Neural cell (in vitro differentiated cells): ENCODE data around the gene KRT6A. TPM values are rescaled to one million over a fixed set of nuclear protein-coding genes. Genes with fewer than 3 reads are reported as not detected.

Experiments
- H2AFZ ChIP-seq: fragments of 200-600, 300-800 bp; sonication (generic), shearing (Covaris generic); 2 replicates; pipeline ENCODE4 v1.6.0; 2014; ENCODE audit warnings: low read depth, mild to moderate bottlenecking, antibody characterized with exemption, low read length, moderate library complexity
- H3F3A ChIP-seq: fragments of 200-600 bp; shearing (Covaris generic); 2 replicates; pipeline ENCODE4 v1.6.1; 2016; ENCODE audit warnings: mild to moderate bottlenecking, moderate library complexity, mixed read lengths, antibody characterized with exemption, low read length; ENCODE audit not compliant: insufficient read depth, poor library complexity, severe bottlenecking
- H3K27ac ChIP-seq: fragments of 200-600, 300-800 bp; sonication (generic), shearing (Covaris generic); 2 replicates; pipeline ENCODE4 v1.5.1; 2014; ENCODE audit warnings: mild to moderate bottlenecking, low read length, moderate library complexity
- H3K27me3 ChIP-seq: fragments of 300-800, 200-600 bp; sonication (generic), shearing (Covaris generic); 2 replicates; pipeline ENCODE4 v1.6.0; 2014; ENCODE audit warnings: mild to moderate bottlenecking, low read depth, low read length, moderate library complexity; ENCODE audit not compliant: insufficient read depth
- H3K36me3 ChIP-seq: fragments of 300-800, 200-600 bp; sonication (generic), shearing (Covaris generic); 2 replicates; pipeline ENCODE4 v1.5.1; 2014; ENCODE audit warnings: mild to moderate bottlenecking, antibody characterized with exemption, low read length, moderate library complexity; ENCODE audit not compliant: insufficient read depth
- H3K4me2 ChIP-seq: fragments of 300-800, 200-600 bp; sonication (generic), shearing (Covaris generic); 2 replicates; pipeline ENCODE4 v1.6.0; 2014; ENCODE audit warnings: mild to moderate bottlenecking, low read length
- H3K4me3 ChIP-seq: fragments of 300-800, 200-600 bp; sonication (generic), shearing (Covaris generic); 2 replicates; pipeline ENCODE4 v1.5.1; 2014; ENCODE audit warnings: mild to moderate bottlenecking, low read length, moderate library complexity
- H3K79me2 ChIP-seq: fragments of 200-600 bp; shearing (Covaris generic); replicated peaks from 2 replicates; pipeline ENCODE4 v1.6.0; 2014; ENCODE audit warnings: mild to moderate bottlenecking, low read length, moderate library complexity; ENCODE audit not compliant: insufficient read depth
- H3K9ac ChIP-seq: fragments of 300-800, 200-600 bp; sonication (generic), shearing (Covaris generic); 2 replicates; pipeline ENCODE4 v1.6.1; 2016; ENCODE audit warnings: mild to moderate bottlenecking, low read length, mixed read lengths
- H3K9me2 ChIP-seq: fragments of 200-600 bp; shearing (Covaris generic); 2 replicates; pipeline ENCODE4 v1.6.1; 2016; ENCODE audit warnings: mild to moderate bottlenecking, low read length, mixed read lengths; ENCODE audit not compliant: insufficient read depth
- H3K9me3 ChIP-seq: fragments of 200-600, 300-800 bp; sonication (generic), shearing (Covaris generic); 2 replicates; pipeline ENCODE4 v1.6.1; 2016; ENCODE audit warnings: mild to moderate bottlenecking, mixed run types, low read length, moderate library complexity, mixed read lengths
- H4K20me1 ChIP-seq: fragments of 200-600 bp; shearing (Covaris generic); 2 replicates; pipeline ENCODE4 v1.6.1; 2016; ENCODE audit warnings: mild to moderate bottlenecking, mixed run types; ENCODE audit not compliant: insufficient read depth
- CTCF ChIP-seq: fragments of 450-650 bp; IDR thresholded peaks from 2 replicates; pipeline ENCODE4 v1.5.1; 2014; ENCODE audit warnings: antibody characterized with exemption, mild to moderate bottlenecking, moderate library complexity; ENCODE audit not compliant: poor library complexity, severe bottlenecking
- EP300 ChIP-seq: fragments of 450-650 bp; conservative IDR thresholded peaks from 2 replicates; pipeline ENCODE4 v1.6.1; 2014; ENCODE audit warnings: antibody characterized with exemption, mild to moderate bottlenecking, moderate library complexity; ENCODE audit not compliant: poor library complexity, severe bottlenecking
- EZH2 ChIP-seq: fragments of 200-600, 300-800 bp; shearing (Covaris generic), sonication (generic); IDR thresholded peaks from 2 replicates; pipeline ENCODE4 v1.6.1; 2014; ENCODE audit warnings: antibody characterized with exemption, low read length, borderline replicate concordance, mild to moderate bottlenecking; ENCODE audit not compliant: insufficient read depth, poor library complexity, severe bottlenecking
- MXI1 ChIP-seq: fragments of 450-650 bp; conservative IDR thresholded peaks from 2 replicates; pipeline ENCODE4 v1.6.1; 2014; ENCODE audit warnings: antibody characterized with exemption, mild to moderate bottlenecking; ENCODE audit not compliant: poor library complexity, severe bottlenecking
- POLR2AphosphoS5 ChIP-seq: IDR thresholded peaks from 2 replicates; pipeline ENCODE4 v1.6.1; 2012
- RAD21 ChIP-seq: fragments of 450-650 bp; conservative IDR thresholded peaks from 2 replicates; pipeline ENCODE4 v1.6.1; 2014; ENCODE audit warnings: antibody characterized with exemption, mild to moderate bottlenecking, moderate library complexity
- REST ChIP-seq: IDR thresholded peaks from 2 replicates; pipeline ENCODE4 v1.6.1; 2012; ENCODE audit warnings: borderline replicate concordance
- SMC3 ChIP-seq: fragments of 450-650 bp; conservative IDR thresholded peaks from 2 replicates; pipeline ENCODE4 v1.6.1; 2014; ENCODE audit warnings: antibody characterized with exemption, mild to moderate bottlenecking, moderate library complexity; ENCODE audit not compliant: poor library complexity
- TAF1 ChIP-seq: IDR thresholded peaks from 2 replicates; pipeline ENCODE4 v1.6.1; 2012; ENCODE audit warnings: low read depth
- polyA plus RNA-seq: library from polyadenylated mRNA; depleted of rRNA; stranded (reverse); fragments of >200 nt; gene quantifications from 2 replicates; pipeline ENCODE4 v1.2.3, GENCODE V29; 2014

Gene KRT6A
- polyA plus RNA-seq, 1 donor from 2014 or later, result not detected

GRCh38 chr12:52515319-52515646 is 22.2 kb upstream of the KRT6A start:
- no peak overlapping the region for H3K9ac ChIP-seq
- H3K9me2 ChIP-seq, result no peaks in the 10 kb centered on the region
- no peaks in the 10 kb centered on the region for H3K9me3 ChIP-seq
- H3K4me3 ChIP-seq, result no peak overlapping the region
- no peak overlapping the region for H3K27ac ChIP-seq
- H3K79me2 ChIP-seq, result no peaks in the 10 kb centered on the region
- no peak overlapping the region for H3K4me2 ChIP-seq
- TF ChIP-seq MXI1, result no peak
- no peak overlapping the region for H2AFZ ChIP-seq
- H4K20me1 ChIP-seq, result no peaks in the 10 kb centered on the region
- no peaks in the 10 kb centered on the region for H3K27me3 ChIP-seq
- H3K36me3 ChIP-seq, result no peaks in the 10 kb centered on the region
- no peaks in the 10 kb centered on the region for H3F3A ChIP-seq

- Histone ChIP-seq H3K27me3 (no peaks in the 10 kb centered on the region), H3K9ac (no peak overlapping the region), H3K9me2 (no peaks in the 10 kb centered on the region), H3F3A (no peaks in the 10 kb centered on the region), H3K79me2 (no peaks in the 10 kb centered on the region), H3K4me2 (no peak overlapping the region), H4K20me1 (no peaks in the 10 kb centered on the region), H3K4me3 (no peak overlapping the region), H3K36me3 (no peaks in the 10 kb centered on the region), H3K9me3 (no peaks in the 10 kb centered on the region), H3K27ac (no peak overlapping the region), H2AFZ (no peak overlapping the region)
- TF ChIP-seq MXI1, result no peak
- no peak for TF ChIP-seq CTCF
- TF ChIP-seq EP300, result no peak
- no peak for TF ChIP-seq RAD21
- TF ChIP-seq POLR2AphosphoS5, result no peak
- no peak for TF ChIP-seq TAF1
- TF ChIP-seq SMC3, result no peak
- no peak for TF ChIP-seq REST
- TF ChIP-seq EZH2, result no peak
Measured at GRCh38 chr12:52514471-52515318, 21.6 kb upstream of the KRT6A start.
